KMS-11 (cell line): ENCODE measurements around the gene XPC.

Source experiments
- H2AFZ ChIP-seq: fragments of 200-600 bp; sonication (generic); 2 replicates; pipeline ENCODE4 v1.6.1; 2016; ENCODE audit warnings: antibody characterized with exemption, mixed run types, low read depth
- H3K27ac ChIP-seq: fragments of 200-600 bp; sonication (generic); 2 replicates; pipeline ENCODE4 v1.6.1; 2016; ENCODE audit warnings: mild to moderate bottlenecking, mixed run types
- H3K27me3 ChIP-seq: fragments of 200-600 bp; sonication (generic); 2 replicates; pipeline ENCODE4 v1.6.1; 2017; ENCODE audit warnings: mild to moderate bottlenecking, low read depth, mixed run types, moderate library complexity; ENCODE audit not compliant: insufficient read depth
- H3K36me3 ChIP-seq: fragments of 200-600 bp; sonication (generic); 2 replicates; pipeline ENCODE4 v1.6.1; 2017; ENCODE audit warnings: mild to moderate bottlenecking, mixed run types; ENCODE audit not compliant: insufficient read depth
- H3K4me1 ChIP-seq: fragments of 200-600 bp; sonication (generic); 2 replicates; pipeline ENCODE4 v1.6.1; 2016; ENCODE audit warnings: mild to moderate bottlenecking, low read depth, mixed run types; ENCODE audit not compliant: poor library complexity, severe bottlenecking
- H3K4me2 ChIP-seq: fragments of 200-600 bp; sonication (generic); 2 replicates; pipeline ENCODE4 v1.7.0; 2016; ENCODE audit warnings: mild to moderate bottlenecking, mixed run types
- H3K4me3 ChIP-seq: fragments of 200-600 bp; sonication (generic); IDR thresholded peaks from 2 replicates; pipeline ENCODE4 v1.6.1; 2017; ENCODE audit warnings: low read depth, low read length, mixed read lengths; ENCODE audit not compliant: insufficient read depth
- H3K79me2 ChIP-seq: fragments of 200-600 bp; sonication (generic); 2 replicates; pipeline ENCODE4 v1.6.1; 2016; ENCODE audit warnings: low read depth, mixed run types; ENCODE audit not compliant: insufficient read depth
- H3K9ac ChIP-seq: fragments of 200-600 bp; sonication (generic); 2 replicates; pipeline ENCODE4 v1.6.1; 2016; ENCODE audit warnings: mild to moderate bottlenecking, mixed run types
- H4K20me1 ChIP-seq: fragments of 200-600 bp; sonication (generic); 2 replicates; pipeline ENCODE4 v1.6.1; 2016; ENCODE audit warnings: mild to moderate bottlenecking, mixed run types; ENCODE audit not compliant: insufficient read depth
- CTCF ChIP-seq: fragments of 200-600 bp; sonication (generic); conservative IDR thresholded peaks from 2 replicates; pipeline ENCODE4 v1.6.1; 2017; ENCODE audit warnings: low read depth, mild to moderate bottlenecking, antibody characterized with exemption, low read length, moderate library complexity, mixed read lengths

XPC gene

GRCh38 chr3:14120111-14120920, 58.1 kb downstream of the XPC start:
- peak overlapping the region; percentile 89 for H3K27ac ChIP-seq
- H3K4me1 ChIP-seq: peaks cover 64% of the 10 kb centered on the region
- H2AFZ ChIP-seq: no peak overlapping the region
- no peak overlapping the region for H3K4me3 ChIP-seq
- no peak for TF ChIP-seq CTCF
- H3K4me2 ChIP-seq: peak overlapping the region; percentile 89; the same call in 1 of the 2 replicates
- H4K20me1 ChIP-seq: no peaks in the 10 kb centered on the region
- H3K79me2 ChIP-seq: peaks cover 32% of the 10 kb centered on the region; the same call in 1 of the 2 replicates
- no peaks in the 10 kb centered on the region for H3K27me3 ChIP-seq
- H3K36me3 ChIP-seq: no peaks in the 10 kb centered on the region
- no peak overlapping the region; the same call in 1 of the 2 replicates for H3K9ac ChIP-seq

- Histone ChIP-seq H3K79me2 (peaks cover 29% of the 10 kb centered on the region; the same call in 1 of the 2 replicates), H4K20me1 (no peaks in the 10 kb centered on the region), H3K9ac (no peak overlapping the region), H3K36me3 (no peaks in the 10 kb centered on the region), H3K4me3 (no peak overlapping the region), H3K4me1 (peaks cover 64% of the 10 kb centered on the region), H3K27ac (peak overlapping the region; percentile 89; the same call in 1 of the 2 replicates), H2AFZ (no peak overlapping the region), H3K27me3 (no peaks in the 10 kb centered on the region), H3K4me2 (peak overlapping the region; percentile 71)
- no peak for TF ChIP-seq CTCF
Measured at GRCh38 chr3:14119651-14120050, 58.8 kb downstream of the XPC start.

GRCh38 chr3:14118400-14119381, 59.7 kb downstream of the XPC start:
- Histone ChIP-seq H3K9ac (no peak overlapping the region; the same call in 1 of the 2 replicates), H3K79me2 (peaks cover 22% of the 10 kb centered on the region; the same call in 1 of the 2 replicates), H4K20me1 (no peaks in the 10 kb centered on the region), H3K4me2 (peak overlapping the region; percentile 71), H3K4me3 (no peak overlapping the region), H2AFZ (no peak overlapping the region), H3K36me3 (no peaks in the 10 kb centered on the region), H3K27me3 (no peaks in the 10 kb centered on the region), H3K4me1 (peaks cover 64% of the 10 kb centered on the region), H3K27ac (peak overlapping the region; percentile 89)
- no peak for TF ChIP-seq CTCF
